Hepatocyte (in vitro differentiated cells): ENCODE measurements around the gene SLC13A5.

Experiments
- EZH2 ChIP-seq: fragments of 200-600 bp; sonication (generic); IDR thresholded peaks from 2 replicates; pipeline ENCODE4 v1.6.1; 2016; ENCODE audit warnings: antibody characterized with exemption, mild to moderate bottlenecking, borderline replicate concordance
- EZH2phosphoT487 ChIP-seq: fragments of 200-600 bp; sonication (generic); IDR thresholded peaks from one replicate; pipeline ENCODE4 v1.6.1; 2018; ENCODE audit warnings: antibody characterized with exemption, mild to moderate bottlenecking, low read depth, moderate library complexity; ENCODE audit not compliant: unreplicated experiment, severe bottlenecking
- TF ChIP-seq, protein P1 (sequence below): fragments of 200-600 bp; sonication (generic); IDR thresholded peaks from 2 replicates; pipeline ENCODE4 v1.5.1; 2016; ENCODE audit warnings: antibody characterized with exemption, mild to moderate bottlenecking; ENCODE audit not compliant: poor library complexity

DNA sequence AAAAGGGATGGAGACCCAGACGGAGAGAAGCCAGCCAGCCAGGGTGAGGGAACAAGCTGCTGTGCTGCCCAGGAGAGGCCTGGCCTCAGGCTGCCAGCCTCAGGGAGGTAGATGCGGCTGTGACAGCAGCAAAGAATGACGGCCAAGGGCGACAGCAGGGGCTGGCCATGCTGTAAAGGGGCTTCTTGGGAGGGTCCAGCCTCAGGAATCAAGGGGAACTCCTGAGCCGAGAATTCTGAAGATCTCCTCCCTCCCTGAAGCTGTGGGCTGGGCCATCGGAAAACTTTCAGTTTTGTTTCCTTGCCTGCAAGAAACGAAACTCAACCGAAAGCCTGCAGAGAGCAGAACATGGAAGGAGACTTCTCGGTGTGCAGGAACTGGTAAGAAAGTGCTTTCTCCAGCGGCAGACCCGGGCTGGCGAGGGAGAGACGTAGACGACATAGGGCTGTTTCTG lies 42.6 kb upstream of the SLC13A5 start, which contains the start of gene XAF1:
- TF ChIP-seq, protein P1, sequence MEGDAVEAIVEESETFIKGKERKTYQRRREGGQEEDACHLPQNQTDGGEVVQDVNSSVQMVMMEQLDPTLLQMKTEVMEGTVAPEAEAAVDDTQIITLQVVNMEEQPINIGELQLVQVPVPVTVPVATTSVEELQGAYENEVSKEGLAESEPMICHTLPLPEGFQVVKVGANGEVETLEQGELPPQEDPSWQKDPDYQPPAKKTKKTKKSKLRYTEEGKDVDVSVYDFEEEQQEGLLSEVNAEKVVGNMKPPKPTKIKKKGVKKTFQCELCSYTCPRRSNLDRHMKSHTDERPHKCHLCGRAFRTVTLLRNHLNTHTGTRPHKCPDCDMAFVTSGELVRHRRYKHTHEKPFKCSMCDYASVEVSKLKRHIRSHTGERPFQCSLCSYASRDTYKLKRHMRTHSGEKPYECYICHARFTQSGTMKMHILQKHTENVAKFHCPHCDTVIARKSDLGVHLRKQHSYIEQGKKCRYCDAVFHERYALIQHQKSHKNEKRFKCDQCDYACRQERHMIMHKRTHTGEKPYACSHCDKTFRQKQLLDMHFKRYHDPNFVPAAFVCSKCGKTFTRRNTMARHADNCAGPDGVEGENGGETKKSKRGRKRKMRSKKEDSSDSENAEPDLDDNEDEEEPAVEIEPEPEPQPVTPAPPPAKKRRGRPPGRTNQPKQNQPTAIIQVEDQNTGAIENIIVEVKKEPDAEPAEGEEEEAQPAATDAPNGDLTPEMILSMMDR: no peak
- TF ChIP-seq EZH2 (no peak), EZH2phosphoT487 (no peak)
